OCI-LY3 (cell line): ENCODE results near the gene BNC2.

ENCODE experiments used
- H2AFZ ChIP-seq: fragments of 200-600, 300-600 bp; shearing (Covaris generic); 2 replicates; pipeline ENCODE4 v1.6.0; 2014; ENCODE audit warnings: antibody characterized with exemption, low read depth, low read length
- H3K27ac ChIP-seq: fragments of 200-600, 300-600 bp; sonication (generic); 2 replicates; pipeline ENCODE4 v1.5.1; 2014; ENCODE audit warnings: mild to moderate bottlenecking, low read length, moderate library complexity, mixed read lengths
- H3K27me3 ChIP-seq: fragments of 200-600, 300-600 bp; sonication (generic); 2 replicates; pipeline ENCODE4 v1.6.1; 2014; ENCODE audit warnings: low read depth, low read length, mixed read lengths
- H3K36me3 ChIP-seq: fragments of 200-600, 300-600 bp; sonication (generic); replicated peaks from 2 replicates; pipeline ENCODE3; 2014; ENCODE audit warnings: low read depth, low read length, mixed read lengths
- H3K4me1 ChIP-seq: fragments of 300-600, 200-600 bp; sonication (generic); 2 replicates; pipeline ENCODE4 v1.6.1; 2014; ENCODE audit warnings: low read length, mixed read lengths
- H3K4me2 ChIP-seq: fragments of 200-600, 300-600 bp; sonication (generic); 2 replicates; pipeline ENCODE4 v1.6.1; 2014; ENCODE audit warnings: low read length, mixed read lengths
- H3K4me3 ChIP-seq: fragments of 300-600, 200-600 bp; sonication (generic); 2 replicates; pipeline ENCODE4 v1.5.1; 2014; ENCODE audit warnings: antibody characterized with exemption, mild to moderate bottlenecking, low read length, moderate library complexity
- H3K79me2 ChIP-seq: fragments of 300-600, 200-600 bp; shearing (Covaris generic); 2 replicates; pipeline ENCODE4 v1.6.1; 2014; ENCODE audit warnings: mild to moderate bottlenecking, low read length, mixed read lengths
- H3K9ac ChIP-seq: fragments of 300-600, 200-600 bp; shearing (Covaris generic); 2 replicates; pipeline ENCODE4 v1.6.0; 2014; ENCODE audit warnings: mild to moderate bottlenecking, low read length, moderate library complexity
- H3K9me3 ChIP-seq: fragments of 200-600, 300-600 bp; shearing (Covaris generic); 2 replicates; pipeline ENCODE4 v1.6.1; 2014; ENCODE audit warnings: low read length, mixed read lengths; ENCODE audit not compliant: insufficient read depth
- H4K20me1 ChIP-seq: fragments of 200-600, 300-600 bp; sonication (generic); 2 replicates; pipeline ENCODE4 v1.6.1; 2016; ENCODE audit warnings: low read length, mixed read lengths; ENCODE audit not compliant: insufficient read depth
- CTCF ChIP-seq: fragments of 200-600, 300-600 bp; sonication (generic); IDR thresholded peaks from 2 replicates; pipeline ENCODE4 v1.5.1; 2014; ENCODE audit warnings: antibody characterized with exemption, low read length, low read depth
- EZH2phosphoT487 ChIP-seq: fragments of 200-600 bp; shearing (Covaris generic); IDR thresholded peaks from 2 replicates; pipeline ENCODE4 v1.6.1; 2018; ENCODE audit warnings: antibody characterized with exemption, mixed run types, low read depth

BNC2 gene

DNA sequence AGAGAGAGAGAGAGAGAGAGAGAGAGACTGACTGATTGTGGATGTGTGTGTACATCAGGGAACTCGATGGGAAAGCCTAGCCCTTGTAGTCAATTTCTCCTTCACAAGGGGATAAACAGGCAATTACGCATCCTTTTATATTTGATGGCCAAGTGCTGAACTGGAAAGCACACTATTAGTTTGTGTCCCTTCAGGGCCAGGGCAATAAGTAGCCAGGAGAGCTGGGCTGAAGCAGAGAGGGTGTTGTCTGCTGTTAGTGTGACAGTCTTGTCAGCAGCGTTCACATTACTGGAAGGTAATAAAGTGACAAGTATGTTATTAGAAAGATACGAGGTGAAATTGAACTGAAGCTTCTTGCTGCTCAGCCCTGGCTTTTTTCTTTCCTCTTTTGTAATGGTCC lies 457.7 kb downstream of the BNC2 start:
- Histone ChIP-seq H3K4me3 (no peak overlapping the region), H3K79me2 (no peaks in the 10 kb centered on the region), H3K4me1 (no peaks in the 10 kb centered on the region), H3K4me2 (no peak overlapping the region), H3K36me3 (no peaks in the 10 kb centered on the region), H3K9me3 (no peaks in the 10 kb centered on the region), H4K20me1 (no peaks in the 10 kb centered on the region), H3K9ac (no peak overlapping the region), H3K27ac (no peak overlapping the region), H3K27me3 (peaks cover 8% of the 10 kb centered on the region; the same call in 1 of the 2 replicates), H2AFZ (no peak overlapping the region)
- TF ChIP-seq EZH2phosphoT487 = no peak
- TF ChIP-seq CTCF = no peak

DNA sequence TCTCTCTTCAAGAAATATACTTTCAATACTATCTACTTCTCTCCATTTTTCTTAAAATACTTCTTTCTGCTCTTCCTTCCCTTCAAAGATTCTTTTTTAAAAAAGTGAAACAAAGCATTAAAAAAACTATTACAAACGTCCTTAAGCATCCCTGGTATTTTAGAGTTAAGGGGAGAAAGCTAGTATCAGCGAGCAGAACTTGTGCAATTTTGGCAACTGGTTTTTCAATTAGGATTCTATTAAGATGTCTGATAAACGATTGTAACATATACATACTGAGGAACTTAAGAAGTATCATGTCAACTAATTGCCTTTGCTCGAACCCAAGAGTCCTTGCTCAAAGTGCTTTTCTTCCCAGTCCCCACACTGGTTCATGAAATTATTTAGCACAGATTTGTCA lies 459.2 kb downstream of the BNC2 start:
- no peaks in the 10 kb centered on the region for H3K79me2 ChIP-seq
- TF ChIP-seq CTCF (no peak), EZH2phosphoT487 (no peak)
- no peak overlapping the region for H3K4me2 ChIP-seq
- H3K36me3 ChIP-seq = no peaks in the 10 kb centered on the region
- no peak overlapping the region for H3K27ac ChIP-seq
- H3K4me3 ChIP-seq = no peak overlapping the region
- H4K20me1 ChIP-seq = no peaks in the 10 kb centered on the region
- no peak overlapping the region for H2AFZ ChIP-seq
- peaks cover 8% of the 10 kb centered on the region; the same call in 1 of the 2 replicates for H3K27me3 ChIP-seq
- H3K9me3 ChIP-seq = no peaks in the 10 kb centered on the region
- no peaks in the 10 kb centered on the region for H3K4me1 ChIP-seq
- H3K9ac ChIP-seq = no peak overlapping the region

DNA sequence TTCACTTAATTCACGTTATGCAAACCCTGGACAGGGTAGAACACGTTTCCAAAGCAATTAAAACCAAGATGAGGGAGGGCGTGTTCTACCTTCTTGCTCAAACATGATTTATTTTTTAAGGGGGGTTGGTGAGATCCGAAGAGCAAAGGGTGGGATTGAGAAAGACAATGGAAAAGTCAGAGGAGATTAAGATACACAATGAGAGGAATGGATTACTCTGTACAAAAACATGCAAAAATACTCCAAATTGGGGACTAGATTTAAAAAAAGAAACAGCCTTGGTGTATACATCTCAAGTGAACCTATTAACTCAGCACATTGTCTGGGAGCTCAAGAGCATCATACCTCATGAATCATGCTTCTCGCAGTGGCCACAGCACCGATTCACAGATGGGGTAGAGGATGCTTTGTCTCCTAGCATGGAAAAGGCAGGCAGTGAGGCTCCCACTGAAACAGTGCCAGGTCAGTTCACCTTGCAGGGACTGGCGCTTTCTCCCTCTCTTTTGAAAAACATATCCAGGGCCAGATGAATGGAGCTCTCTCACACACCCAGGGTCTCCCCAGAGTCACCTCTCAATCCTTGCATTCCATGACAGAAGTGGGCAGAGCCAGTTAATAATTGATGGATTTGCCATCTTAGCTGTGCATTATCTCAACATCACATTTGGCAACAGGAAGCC lies 459.7 kb downstream of the BNC2 start:
- no peak overlapping the region for H3K9ac ChIP-seq
- H3K79me2 ChIP-seq = no peaks in the 10 kb centered on the region
- no peaks in the 10 kb centered on the region for H4K20me1 ChIP-seq
- H3K36me3 ChIP-seq = no peaks in the 10 kb centered on the region
- H3K4me2 ChIP-seq = no peak overlapping the region
- no peaks in the 10 kb centered on the region for H3K9me3 ChIP-seq
- TF ChIP-seq EZH2phosphoT487 = no peak
- TF ChIP-seq CTCF = no peak
- no peak overlapping the region for H3K4me3 ChIP-seq
- H3K27me3 ChIP-seq = peaks cover 8% of the 10 kb centered on the region; the same call in 1 of the 2 replicates
- no peak overlapping the region for H3K27ac ChIP-seq
- no peak overlapping the region for H2AFZ ChIP-seq
- H3K4me1 ChIP-seq = no peaks in the 10 kb centered on the region

DNA sequence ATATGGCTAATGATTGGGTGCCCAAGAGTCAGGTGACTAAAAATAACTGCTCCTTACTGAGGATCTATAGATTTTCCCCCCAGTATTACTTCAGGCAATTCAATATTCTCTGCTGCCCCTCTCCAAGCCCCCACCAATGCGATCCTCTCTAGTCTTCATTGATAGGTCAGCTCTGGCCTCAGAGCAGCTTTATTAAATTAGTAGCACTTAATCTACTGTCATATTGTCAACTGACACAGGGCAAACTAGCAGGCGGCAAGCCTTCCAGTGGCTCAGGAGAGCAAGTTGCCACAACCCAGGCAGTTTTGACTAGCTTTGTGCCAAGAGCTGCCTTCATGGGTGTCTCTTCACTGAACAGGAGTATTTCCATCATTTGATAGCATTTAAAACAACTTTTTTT lies 462.9 kb downstream of the BNC2 start:
- Histone ChIP-seq H3K9me3 (no peaks in the 10 kb centered on the region), H3K36me3 (no peaks in the 10 kb centered on the region), H3K9ac (no peak overlapping the region), H4K20me1 (no peaks in the 10 kb centered on the region), H3K27me3 (no peaks in the 10 kb centered on the region), H3K4me2 (no peak overlapping the region), H2AFZ (no peak overlapping the region), H3K27ac (no peak overlapping the region), H3K4me3 (no peak overlapping the region), H3K4me1 (no peaks in the 10 kb centered on the region), H3K79me2 (no peaks in the 10 kb centered on the region)
- TF ChIP-seq CTCF = no peak
- no peak for TF ChIP-seq EZH2phosphoT487
